Motor neuron (in vitro differentiated cells): ENCODE data around the gene MSRB1. TPM values are rescaled to one million over a fixed set of nuclear protein-coding genes. Genes with fewer than 3 reads are reported as not detected.

Experiments used
- ATAC-seq, 8 experiments: fragments of 200-7000 bp; cut with Tn5 transposase; replicated peaks in 6 of 8; 2 replicates each; pipeline ENCODE4 v1.8.0; 2021; ENCODE audit warnings: mild to moderate bottlenecking in 8 of 8, moderate library complexity in 8 of 8
- H3K27ac ChIP-seq, 2 donors: fragments of 250-450 bp; sonication (Bioruptor Pico); 2 replicates each; pipeline ENCODE4 v1.9.0; 2021; ENCODE audit warnings: antibody characterized with exemption in 2 of 2, mild to moderate bottlenecking in 2 of 2, moderate library complexity in 1 of 2
- H3K4me1 ChIP-seq, 2 donors: fragments of 250-450 bp; sonication (Bioruptor Pico); replicated peaks in 1 of 2; 2 replicates each; pipeline ENCODE4 v1.6.1; 2021; ENCODE audit warnings: antibody characterized with exemption in 2 of 2, mild to moderate bottlenecking in 2 of 2, moderate library complexity in 1 of 2
- H3K4me3 ChIP-seq, 5 donors: fragments of 250-450 bp; sonication (Bioruptor Pico); 2 replicates each; pipeline ENCODE4 v1.9.0; 2021; ENCODE audit warnings: antibody characterized with exemption in 5 of 5, mild to moderate bottlenecking in 5 of 5, moderate library complexity in 4 of 5
- WGBS, 10 experiments: fragments of 450-650 bp; shearing (Covaris generic); methylation state at CpG; one replicate each; pipeline ENCODE4 v1.0.0; 2022; 5-methylcytosine and 5-hydroxymethylcytosine counted together
- in situ Hi-C, 9 experiments: fragments of 400-800 bp; cut with MboI; loops; one replicate each; pipeline ENCODE4 v1.15.0; 2021; ENCODE audit warnings: low sequenced_read_pairs in 9 of 9, low pct_unique_long_range_greater_than_20kb in 2 of 9; ENCODE audit not compliant: unreplicated experiment in 9 of 9
- total RNA-seq, 8 experiments: library from RNA; unstranded; fragments of 300-600 nt; gene quantifications; 2 replicates each; pipeline versions ENCODE4 v1.2.3 to v1.2.4, GENCODE V29; 2022

The MSRB1 gene
- total RNA-seq, result 10 to 100 TPM in 2 of 8 experiments, 1 to 10 TPM in 6; 2.8 to 18.1 (median 6.3) TPM

DNA sequence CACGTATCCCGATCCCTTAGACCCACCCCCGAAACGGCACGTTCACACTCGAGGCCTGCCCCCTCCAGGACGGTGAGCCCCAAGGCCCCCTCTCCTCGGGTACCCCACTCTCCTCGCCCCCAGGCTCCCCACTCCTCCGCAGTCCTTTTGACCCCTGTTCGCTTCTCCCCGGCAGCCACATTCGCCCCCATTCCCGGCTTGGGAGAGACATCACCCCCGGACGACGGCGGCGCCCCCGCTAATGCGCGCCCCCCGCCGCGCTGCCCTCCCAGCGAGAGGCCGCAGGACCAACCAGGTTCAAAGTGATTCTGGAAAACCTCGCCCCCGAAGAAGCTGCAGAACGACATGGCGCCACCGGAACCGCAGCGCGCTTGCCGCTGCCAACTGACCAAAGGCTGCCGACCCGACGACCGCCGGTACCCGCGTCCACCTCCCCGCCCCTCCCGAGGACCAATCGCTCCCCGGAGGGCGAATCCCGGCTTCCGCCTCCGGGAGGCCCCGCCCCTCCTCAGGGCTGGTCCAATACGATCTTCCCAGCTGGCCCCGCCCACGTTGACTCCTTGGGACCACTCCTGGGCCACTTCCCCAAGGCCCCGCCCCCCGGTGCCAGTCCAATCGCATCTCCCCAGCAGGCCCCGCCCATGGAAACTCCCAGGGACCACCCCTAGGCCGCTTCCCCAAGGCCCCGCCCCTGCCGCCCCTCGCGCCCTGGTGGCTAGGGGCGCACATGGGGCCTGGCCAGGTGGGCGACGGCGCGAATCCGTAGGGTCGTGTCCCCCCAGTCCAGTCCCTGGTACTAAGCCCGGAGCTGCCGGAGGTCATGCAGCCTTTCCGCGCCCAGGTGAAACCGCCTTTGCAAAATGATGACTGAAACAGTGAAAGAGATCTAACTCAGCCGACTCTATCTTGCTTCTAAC lies at the start of gene MSRB1:
MSRB1 (minus strand) TSS at position 390 of the 917 bp plus-strand sequence; CDS start at position 347, 43 bp downstream.
- peaks cover 10% of the 10 kb centered on the region in 2 donors for H3K4me1 ChIP-seq
- H3K27ac ChIP-seq, result peak within 1 kb of the TSS in 1 of 2 donors; percentile 51
- ATAC-seq, result peak; percentile 91 to 97 (median 94)
- in situ Hi-C loops, result no loop called here
- 12 to 50% (median 20%) methylated on average over 1 to 10 of the region's 77 CpGs; no CpG with 5 or more reads in 4 of the 10 experiments for WGBS, 10 experiments
- H3K4me3 ChIP-seq, result peak within 1 kb of the TSS; percentile 56 to 91 (median 72)

DNA sequence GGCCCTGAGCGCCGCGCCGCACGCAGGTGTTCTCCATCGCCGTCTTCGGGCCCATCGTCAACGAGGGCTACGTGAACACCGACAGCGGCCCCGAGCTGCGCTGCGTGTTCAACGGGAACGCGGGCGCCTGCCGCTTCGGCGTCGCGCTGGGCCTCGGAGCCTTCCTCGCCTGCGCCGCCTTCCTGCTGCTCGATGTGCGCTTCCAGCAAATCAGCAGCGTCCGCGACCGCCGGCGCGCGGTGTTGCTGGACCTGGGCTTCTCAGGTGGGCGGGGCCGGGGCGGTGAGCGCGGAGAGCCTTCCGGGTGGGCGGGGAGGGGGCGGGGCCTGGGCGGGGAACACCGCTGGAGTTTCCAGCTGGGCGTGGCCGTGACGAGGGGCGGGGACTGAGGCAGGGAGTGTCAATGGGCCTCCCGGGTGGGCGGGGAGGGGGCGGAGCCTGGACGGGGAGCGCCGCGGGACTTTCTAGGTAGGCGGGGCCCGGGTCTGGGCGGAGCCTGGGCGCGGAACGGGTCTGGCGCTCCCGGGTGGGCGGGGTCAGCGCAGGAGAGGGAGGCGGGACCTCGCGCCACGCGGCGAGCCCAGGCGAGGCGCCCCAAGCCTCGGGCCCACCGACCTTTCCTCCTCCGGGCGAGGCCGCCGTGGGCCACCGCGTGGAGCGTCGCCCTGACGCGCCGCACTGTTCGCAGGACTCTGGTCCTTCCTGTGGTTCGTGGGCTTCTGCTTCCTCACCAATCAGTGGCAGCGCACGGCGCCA lies 49.1 kb upstream of the MSRB1 start:
- peak; percentile 59 to 80 (median 68) for ATAC-seq
- peak overlapping the region; percentile 49 to 79 for H3K27ac ChIP-seq
- peak overlapping the region; percentile 20 to 86 (median 50) for H3K4me3 ChIP-seq
- in situ Hi-C loops, result no loop called here
- H3K4me1 ChIP-seq, result peaks cover 9 to 24% of the 10 kb centered on the region in 2 donors
- 10 to 20% methylated on average over 1 to 2 of the region's 96 CpGs; no CpG with 5 or more reads in 8 of the 10 experiments for WGBS, 10 experiments

DNA sequence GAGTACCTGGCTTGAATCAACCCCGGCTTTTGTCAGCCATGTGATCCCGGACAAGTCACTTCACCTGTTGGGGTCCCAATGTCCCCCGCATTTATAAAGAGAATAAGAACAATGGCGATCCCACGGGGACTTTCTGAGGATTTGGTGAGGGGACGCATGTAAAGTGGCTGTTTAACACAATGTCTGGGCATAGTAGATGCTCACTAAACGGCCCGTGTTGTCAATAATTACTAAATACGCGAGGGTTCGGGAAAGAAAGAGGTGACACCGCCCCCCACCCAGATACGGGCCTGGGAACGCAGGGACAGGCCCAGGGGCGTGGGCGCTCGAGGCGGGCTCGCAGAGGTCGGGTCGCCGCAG lies 48.6 kb upstream of the MSRB1 start:
- peak overlapping the region; percentile 20 to 86 (median 65) for H3K4me3 ChIP-seq
- no peak for ATAC-seq
- peak overlapping the region; percentile 49 to 79 for H3K27ac ChIP-seq
- in situ Hi-C loops, result no loop called here
- peaks cover 9 to 24% of the 10 kb centered on the region in 2 donors for H3K4me1 ChIP-seq
- WGBS, 10 experiments, result 0 to 50% (median 28%) methylated on average over 1 to 8 of the region's 22 CpGs; no CpG with 5 or more reads in 3 of the 10 experiments

DNA sequence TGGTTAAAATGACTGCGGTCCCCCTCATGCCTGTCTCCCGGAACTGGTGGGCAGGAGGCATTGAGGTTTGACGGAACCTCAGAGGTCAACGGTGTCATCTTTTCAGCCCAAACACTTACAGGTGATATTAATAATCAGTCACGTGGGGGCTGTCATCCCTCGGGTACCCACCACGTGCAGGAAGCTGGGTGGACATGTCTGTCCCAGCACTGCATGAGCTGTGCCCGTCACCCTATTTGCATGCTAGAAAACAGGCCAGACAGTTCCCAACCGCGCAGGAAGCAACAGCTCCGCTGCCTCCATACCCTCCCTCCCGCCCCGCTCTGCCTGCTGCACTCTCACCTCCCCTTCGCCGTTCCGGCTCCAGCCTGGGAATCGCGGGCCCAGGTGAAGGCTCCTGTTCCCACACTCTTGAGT lies 48.1 kb upstream of the MSRB1 start:
- peaks cover 9 to 24% of the 10 kb centered on the region in 2 donors for H3K4me1 ChIP-seq
- peak overlapping the region; percentile 50 to 86 (median 73) for H3K4me3 ChIP-seq
- H3K27ac ChIP-seq, result no peak overlapping the region
- ATAC-seq, result peak in 2 of 8 experiments; percentile 3 to 4
- 7 to 23% (median 16%) methylated on average over 2 to 6 of the region's 18 CpGs; no CpG with 5 or more reads in 5 of the 10 experiments for WGBS, 10 experiments
- in situ Hi-C loops, result no loop called here

GRCh38 chr16:1990351-1991134 lies 47.5 kb upstream of the MSRB1 start:
- WGBS, 10 experiments, result 20% methylated on average over 2 to 12 of the region's 50 CpGs; no CpG with 5 or more reads in 8 of the 10 experiments
- Histone ChIP-seq H3K27ac (peak overlapping the region in 1 of 2 donors; percentile 70), H3K4me3 (peak overlapping the region; percentile 50 to 86 (median 73)), H3K4me1 (peaks cover 9 to 24% of the 10 kb centered on the region in 2 donors)
- in situ Hi-C loops, result no loop called here
- ATAC-seq, result peak in 5 of 8 experiments; percentile 11 to 26 (median 18)

GRCh38 chr16:1990101-1990350 lies 47.0 kb upstream of the MSRB1 start:
- ATAC-seq, result peak in 1 of 8 experiments; percentile 20
- Histone ChIP-seq H3K4me3 (peak overlapping the region; percentile 50 to 86 (median 73)), H3K4me1 (peaks cover 13 to 27% of the 10 kb centered on the region in 2 donors), H3K27ac (peak overlapping the region; percentile 70 to 79)
- in situ Hi-C loops, result no loop called here
- no CpG with 5 or more reads among the region's 25 CpGs for WGBS, 10 experiments

GRCh38 chr16:1989209-1990100 lies 46.5 kb upstream of the MSRB1 start, which contains the start of gene SYNGR3:
SYNGR3 (plus strand) TSS chr16:1989970; CDS start chr16:1990103, 133 bp downstream.
- WGBS, 10 experiments, result 0 to 30% (median 7%) methylated on average over 1 to 7 of the region's 67 CpGs; no CpG with 5 or more reads in 6 of the 10 experiments
- H3K27ac ChIP-seq, result peak within 1 kb of the TSS; percentile 70 to 79
- peak within 1 kb of the TSS; percentile 50 to 86 (median 73) for H3K4me3 ChIP-seq
- H3K4me1 ChIP-seq, result peaks cover 15 to 31% of the 10 kb centered on the region in 2 donors
- peak; percentile 3 to 37 (median 16) for ATAC-seq
- in situ Hi-C loops, result no loop called here

- in situ Hi-C loops, result no loop called here
- H3K4me3 ChIP-seq, result no peak overlapping the region
- WGBS, 10 experiments, result 90 to 100% (median 100%) methylated on average over 1 to 4 of the region's 10 CpGs; no CpG with 5 or more reads in 7 of the 10 experiments
- ATAC-seq, result no peak
- H3K27ac ChIP-seq, result no peak overlapping the region
- H3K4me1 ChIP-seq, result peaks cover 11 to 23% of the 10 kb centered on the region in 2 donors
Observed at GRCh38 chr16:1987198-1987597, 44.2 kb upstream of the MSRB1 start.

- H3K4me1 ChIP-seq, result peaks cover 11 to 12% of the 10 kb centered on the region in 2 donors
- no peak for ATAC-seq
- in situ Hi-C loops, result no loop called here
- H3K27ac ChIP-seq, result no peak overlapping the region
- peak overlapping the region in 1 of 5 donors; percentile 85 for H3K4me3 ChIP-seq
- WGBS, 10 experiments, result 58 to 100% (median 100%) methylated on average over 1 to 5 of the region's 14 CpGs; no CpG with 5 or more reads in 1 of the 10 experiments
Observed at GRCh38 chr16:1985466-1986150, 42.6 kb upstream of the MSRB1 start.

DNA sequence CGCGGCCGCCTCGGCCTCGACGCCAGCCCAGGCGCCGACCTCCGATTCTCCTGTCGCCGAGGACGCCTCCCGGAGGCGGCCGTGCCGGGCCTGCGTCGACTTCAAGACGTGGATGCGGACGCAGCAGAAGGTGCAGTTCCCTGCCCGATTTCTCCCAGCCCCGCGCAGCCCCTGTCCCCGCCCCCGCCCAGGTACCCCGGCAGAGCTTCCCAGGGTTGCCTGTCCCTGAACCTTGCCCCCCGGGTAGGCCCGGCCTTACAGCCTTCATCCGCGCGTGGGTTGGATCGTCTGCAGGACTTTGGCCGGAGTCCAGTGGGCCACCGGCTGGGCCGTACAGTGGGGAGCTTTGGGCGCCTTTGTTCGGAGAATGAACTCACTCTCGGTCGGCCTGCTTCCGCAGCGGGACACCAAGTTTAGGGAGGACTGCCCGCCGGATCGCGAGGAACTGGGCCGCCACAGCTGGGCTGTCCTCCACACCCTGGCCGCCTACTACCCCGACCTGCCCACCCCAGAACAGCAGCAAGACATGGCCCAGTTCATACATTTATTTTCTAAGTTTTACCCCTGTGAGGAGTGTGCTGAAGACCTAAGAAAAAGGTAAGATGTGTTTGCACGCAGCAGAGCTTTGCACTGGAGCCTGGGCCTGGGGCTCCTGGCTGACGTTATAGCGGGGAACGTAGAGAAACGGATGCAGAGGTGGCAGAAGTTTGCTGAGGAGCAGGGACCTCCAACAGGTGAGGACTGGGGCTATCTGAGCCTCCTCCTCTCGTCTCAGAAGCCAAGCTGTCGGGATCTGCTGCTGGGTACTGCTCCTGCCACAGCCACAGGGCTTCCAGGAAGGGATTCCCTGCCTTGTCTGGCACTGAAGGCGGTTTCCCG lies 41.6 kb upstream of the MSRB1 start:
- in situ Hi-C loops, result no loop called here
- peaks cover 11 to 22% of the 10 kb centered on the region in 2 donors for H3K4me1 ChIP-seq
- peak in 5 of 8 experiments; percentile 1 to 14 (median 6) for ATAC-seq
- H3K4me3 ChIP-seq, result peak overlapping the region; percentile 63 to 92 (median 83)
- peak overlapping the region; percentile 76 to 88 for H3K27ac ChIP-seq
- WGBS, 10 experiments, result 0 to 54% (median 15%) methylated on average over 1 to 19 of the region's 58 CpGs; no CpG with 5 or more reads in 2 of the 10 experiments
